Gastrocnemius medialis (tissue), 4 donors: Measurements from ENCODE around the gene ZBTB46.

Source experiments
- CTCF ChIP-seq, 5 experiments: fragments of 450-650 bp in 3 of 5; fragments of 200-600 bp in 2 of 5; sonication (generic) in 2 of 5; IDR thresholded peaks in 4 of 5; conservative IDR thresholded peaks in 1 of 5; 1 replicate in 4 of 5; 2 replicates in 1 of 5; pipeline ENCODE4 v1.5.1; 2016 to 2019; ENCODE audit warnings: antibody characterized with exemption in 5 of 5, mild to moderate bottlenecking in 3 of 5, moderate library complexity in 3 of 5
- POLR2A ChIP-seq, 2 donors: fragments of 450-650 bp; IDR thresholded peaks; one replicate each; pipeline ENCODE4 v1.6.1; 2017; ENCODE audit warnings: antibody characterized with exemption in 2 of 2, mild to moderate bottlenecking in 2 of 2, moderate library complexity in 2 of 2

- no peak for TF ChIP-seq CTCF (IDR thresholded peaks at IDR 0.05 in 4 of 5, conservative IDR thresholded peaks at IDR 0.05 in 1 of 5)
- TF ChIP-seq POLR2A (IDR thresholded peaks at IDR 0.05), result no peak
Observed at GRCh38 chr20:63829945-63830835, 874 bp downstream of the ZBTB46 start.
